CD4-positive, alpha-beta T cell (primary cell): ENCODE data around the gene FBXO28. TPM values are rescaled to one million over a fixed set of nuclear protein-coding genes. Genes with fewer than 3 reads are reported as not detected.
"Not testable (repeated sequence)": the region's sequence is repeated elsewhere in the genome, so short reads cannot be mapped to it uniquely, and the experiment has no call there.

Experiments used
- ATAC-seq: fragments of 200-7000 bp; cut with Tn5 transposase; one replicate; pipeline ENCODE4 v1.10.0; 2022; ENCODE audit warnings: mild to moderate bottlenecking; ENCODE audit not compliant: poor library complexity
- CTCF ChIA-PET: fragments of 350-600 bp; sonication (Branson Sonifier 250); formaldehyde crosslinking; loops from one replicate; lab custom pipeline; 2021; ENCODE audit warnings: antibody characterized with exemption, inconsistent platforms; lab: Charles Lee
- POLR2A ChIA-PET: fragments of 350-600 bp; sonication (Branson Sonifier 250); formaldehyde crosslinking; loops from one replicate; lab custom pipeline; 2021; ENCODE audit warnings: antibody characterized with exemption, inconsistent platforms; lab: Charles Lee
- DNase-seq, 14 experiments: peaks; one replicate each; pipeline ENCODE4 v3.0.0-alpha.2; 2013 to 2020; ENCODE audit warnings: mixed read lengths in 2 of 14
- H3K27ac ChIP-seq, 2 donors: one replicate each; pipeline versions ENCODE4 v1.5.1 to v1.7.0; 2013; ENCODE audit warnings: low read length in 2 of 2, low read depth in 1 of 2, mild to moderate bottlenecking in 1 of 2
- H3K27me3 ChIP-seq, 2 experiments: 1 replicate in 1 of 2; 2 replicates in 1 of 2; pipeline versions ENCODE4 v1.6.1 to v1.7.0; 2013; ENCODE audit warnings: low read length in 2 of 2, control low read depth in 1 of 2, mild to moderate bottlenecking in 1 of 2, moderate library complexity in 1 of 2; ENCODE audit not compliant: insufficient read depth in 2 of 2, control insufficient read depth in 1 of 2
- H3K36me3 ChIP-seq: one replicate; pipeline ENCODE4 v1.6.1; 2013; ENCODE audit warnings: low read length, control low read depth; ENCODE audit not compliant: insufficient read depth
- H3K4me1 ChIP-seq: one replicate; pipeline ENCODE4 v1.6.1; 2013; ENCODE audit warnings: low read length, control low read depth; ENCODE audit not compliant: insufficient read depth
- H3K4me3 ChIP-seq: one replicate; pipeline ENCODE4 v1.5.1; 2013; ENCODE audit warnings: mild to moderate bottlenecking, low read length, moderate library complexity
- H3K9me3 ChIP-seq, 2 experiments: 1 replicate in 1 of 2; 2 replicates in 1 of 2; pipeline versions ENCODE4 v1.6.1 to v1.7.0; 2013; ENCODE audit warnings: low read length in 2 of 2, mild to moderate bottlenecking in 2 of 2, control low read depth in 1 of 2, moderate library complexity in 1 of 2; ENCODE audit not compliant: control insufficient read depth in 1 of 2, insufficient read depth in 1 of 2
- H3K27ac Mint-ChIP-seq: one replicate; pipeline ENCODE4 v1.8.0; 2020; ENCODE audit warnings: mixed read lengths
- H3K27me3 Mint-ChIP-seq: one replicate; pipeline ENCODE4 v1.8.0; 2021; ENCODE audit warnings: mixed read lengths
- H3K36me3 Mint-ChIP-seq: one replicate; pipeline ENCODE4 v1.8.0; 2021; ENCODE audit warnings: low read depth, mixed read lengths
- H3K4me1 Mint-ChIP-seq: one replicate; pipeline ENCODE4 v1.8.0; 2021; ENCODE audit warnings: low read depth, mixed read lengths
- H3K4me3 Mint-ChIP-seq: one replicate; pipeline ENCODE4 v1.8.0; 2020; ENCODE audit warnings: mild to moderate bottlenecking, mixed read lengths
- H3K9me3 Mint-ChIP-seq: one replicate; pipeline ENCODE4 v1.8.0; 2020; ENCODE audit warnings: mixed read lengths
- CTCF ChIP-seq: fragments of 200-600 bp; IDR thresholded peaks from one replicate; pipeline ENCODE4 v1.8.0; 2022; ENCODE audit warnings: antibody characterized with exemption, mild to moderate bottlenecking
- intact Hi-C, 2 experiments: fragments of 100-400 bp; cut with DNase I in 1 of 2; cut with micrococcal nuclease in 1 of 2; formaldehyde crosslinking; loops; one replicate each; pipeline versions ENCODE4 v1.15.1 to v1.9.0; 2023 to 2025; cut with DNase I, micrococcal nuclease
- total RNA-seq, 174 experiments: library from RNA in 2 of 174; stranded (reverse) in 2 of 174; gene quantifications; one replicate each; pipeline ENCODE4 v1.2.3 and lab custom pipeline; 2021 to 2026

FBXO28 gene
- total RNA-seq, 2 experiments from 2014 or later: 32.5 to 37.1 TPM

- Histone ChIP-seq H3K4me1 (peaks cover 12% of the 10 kb centered on the region), H3K36me3 (no peaks in the 10 kb centered on the region), H3K27me3 (no peaks in the 10 kb centered on the region), H3K4me3 (no peak overlapping the region), H3K27ac (no peak overlapping the region), H3K9me3 (no peaks in the 10 kb centered on the region)
- Mint-ChIP-seq H3K4me1 (peaks cover 13% of the 10 kb centered on the region), H3K9me3 (no peaks in the 10 kb centered on the region), H3K27ac (no peak overlapping the region), H3K27me3 (no peaks in the 10 kb centered on the region), H3K36me3 (no peaks in the 10 kb centered on the region), H3K4me3 (no peak overlapping the region)
- no peak for TF ChIP-seq CTCF
- intact Hi-C loops: no loop called here
- peak; percentile 62 for ATAC-seq
- ChIA-PET POLR2A (no interaction called here), CTCF (no interaction called here)
- peak in 5 of 14 experiments; percentile 7 to 75 (median 52) for DNase-seq
Measured at GRCh38 chr1:224205438-224205840, 91.5 kb downstream of the FBXO28 start.

GRCh38 chr1:224205931-224206538, 92.1 kb downstream of the FBXO28 start:
- ATAC-seq, POLR2A ChIA-PET, H3K4me3 Mint-ChIP-seq, H3K36me3 Mint-ChIP-seq, H3K27me3 ChIP-seq, CTCF ChIA-PET, H3K9me3 Mint-ChIP-seq, H3K27ac ChIP-seq, H3K36me3 ChIP-seq, intact Hi-C loops, DNase-seq, H3K27me3 Mint-ChIP-seq, H3K4me3 ChIP-seq, H3K27ac Mint-ChIP-seq, H3K9me3 ChIP-seq: not testable (repeated sequence)
- peaks cover 13% of the 10 kb centered on the region for H3K4me1 Mint-ChIP-seq
- H3K4me1 ChIP-seq: peaks cover 12% of the 10 kb centered on the region

DNA sequence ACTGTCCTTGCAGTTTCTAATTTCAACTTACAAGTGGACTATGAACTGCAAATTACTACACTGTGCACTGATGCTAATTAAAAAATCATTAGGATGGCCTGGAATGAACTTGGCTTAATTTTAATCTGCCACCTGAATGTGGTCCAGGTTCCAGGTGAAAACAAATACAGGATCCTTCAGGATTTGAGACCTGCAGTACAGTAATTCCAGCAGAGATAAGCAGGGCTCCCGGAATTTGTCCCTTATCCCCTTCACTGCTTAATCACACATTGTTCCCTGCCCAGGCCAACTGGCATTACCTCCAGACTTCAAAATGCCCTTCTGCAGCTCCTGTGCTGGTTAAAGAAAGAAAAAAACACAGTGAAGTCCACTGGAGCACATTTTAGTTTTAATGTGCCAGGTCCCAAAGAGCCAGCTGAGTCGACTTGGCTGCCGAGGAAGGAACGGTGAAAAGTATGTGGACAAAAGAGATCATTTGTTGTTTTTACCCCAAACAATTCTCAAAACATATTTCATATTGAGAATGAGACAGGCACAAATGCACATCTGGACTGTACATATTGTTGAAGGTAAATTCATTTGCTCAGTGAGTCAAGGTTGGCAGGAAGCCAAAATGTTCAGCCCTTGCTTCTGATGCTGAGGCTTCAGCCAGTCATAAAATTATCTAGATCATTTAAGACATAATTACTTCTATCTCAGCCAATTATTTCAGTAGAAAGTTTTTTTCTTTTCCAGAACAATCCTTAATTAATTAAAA, 97.5 kb downstream of the FBXO28 start:
- Histone ChIP-seq H3K36me3 (no peaks in the 10 kb centered on the region), H3K27ac (no peak overlapping the region), H3K4me3 (no peak overlapping the region), H3K4me1 (no peaks in the 10 kb centered on the region), H3K9me3 (no peaks in the 10 kb centered on the region), H3K27me3 (no peaks in the 10 kb centered on the region)
- TF ChIP-seq CTCF: no peak
- DNase-seq (peak in 1 of 14 experiments; percentile 13), ATAC-seq (no peak)
- POLR2A ChIA-PET: no interaction called here
- H3K27ac Mint-ChIP-seq: no peak overlapping the region
- no peaks in the 10 kb centered on the region for H3K4me1 Mint-ChIP-seq
- H3K4me3 Mint-ChIP-seq: no peak overlapping the region
- no peaks in the 10 kb centered on the region for H3K9me3 Mint-ChIP-seq
- H3K27me3 Mint-ChIP-seq: no peaks in the 10 kb centered on the region
- CTCF ChIA-PET: no interaction called here
- H3K36me3 Mint-ChIP-seq: no peaks in the 10 kb centered on the region
- intact Hi-C loops: no loop called here

Other genes starting within 250 kb of the FBXO28 start
- 10 to 100 TPM; 54.0 to 59.1 TPM for gene DEGS1, start 69.1 kb downstream of the FBXO28 start, total RNA-seq
- 10 to 100 TPM; 14.9 to 18.5 TPM for gene NVL, start 216.1 kb downstream of the FBXO28 start, total RNA-seq
- gene CNIH4, start 242.8 kb downstream of the FBXO28 start, total RNA-seq: 10 to 100 TPM; 31.2 to 33.6 TPM